ENCODE data around the gene CTSE.

Gene CTSE

GRCh38 chr1:205959789-205960188, 63.9 kb downstream of the CTSE start:
- H3K4me3 ChIP-seq (ENCODE audit: low read length): no peak overlapping the region
- TF ChIP-seq, protein P1, sequence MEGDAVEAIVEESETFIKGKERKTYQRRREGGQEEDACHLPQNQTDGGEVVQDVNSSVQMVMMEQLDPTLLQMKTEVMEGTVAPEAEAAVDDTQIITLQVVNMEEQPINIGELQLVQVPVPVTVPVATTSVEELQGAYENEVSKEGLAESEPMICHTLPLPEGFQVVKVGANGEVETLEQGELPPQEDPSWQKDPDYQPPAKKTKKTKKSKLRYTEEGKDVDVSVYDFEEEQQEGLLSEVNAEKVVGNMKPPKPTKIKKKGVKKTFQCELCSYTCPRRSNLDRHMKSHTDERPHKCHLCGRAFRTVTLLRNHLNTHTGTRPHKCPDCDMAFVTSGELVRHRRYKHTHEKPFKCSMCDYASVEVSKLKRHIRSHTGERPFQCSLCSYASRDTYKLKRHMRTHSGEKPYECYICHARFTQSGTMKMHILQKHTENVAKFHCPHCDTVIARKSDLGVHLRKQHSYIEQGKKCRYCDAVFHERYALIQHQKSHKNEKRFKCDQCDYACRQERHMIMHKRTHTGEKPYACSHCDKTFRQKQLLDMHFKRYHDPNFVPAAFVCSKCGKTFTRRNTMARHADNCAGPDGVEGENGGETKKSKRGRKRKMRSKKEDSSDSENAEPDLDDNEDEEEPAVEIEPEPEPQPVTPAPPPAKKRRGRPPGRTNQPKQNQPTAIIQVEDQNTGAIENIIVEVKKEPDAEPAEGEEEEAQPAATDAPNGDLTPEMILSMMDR (conservative IDR thresholded peaks at IDR 0.05; ENCODE audit: low read depth, low read length): no peak
- DNase-seq (ENCODE audit: low read depth): no peak

All from retinal pigment epithelial cell (primary cell).